B cell (primary cell): Measurements from ENCODE around the gene SMC3.

Experiments used
- CTCF ChIP-seq: fragments of 200-600 bp; IDR thresholded peaks from one replicate; pipeline ENCODE4 v1.8.0; 2022; ENCODE audit warnings: antibody characterized with exemption, mild to moderate bottlenecking
- EZH2 ChIP-seq: IDR thresholded peaks from 2 replicates; pipeline ENCODE4 v1.6.1; 2012; ENCODE audit warnings: borderline replicate concordance, low read depth, mild to moderate bottlenecking, moderate library complexity, low read length; ENCODE audit not compliant: insufficient read depth, poor library complexity, severe bottlenecking

- TF ChIP-seq EZH2 (no peak), CTCF (no peak)
Measured at GRCh38 chr10:110556296-110556695, 11.2 kb upstream of the SMC3 start.
